Nucleus accumbens (tissue), 56 donors: Measurements from ENCODE around the gene PIGR.

Experiments
- DNase-seq, 56 donors: peaks; one replicate each; lab custom pipeline; 2025; lab: John Stamatoyannopoulos, UW

The PIGR gene

GRCh38 chr1:206946261-206946660 lies at the start of gene PIGR:
Gene PIGR, minus strand, starts transcription at chr1:206946466. Its CDS starts 5,935 bp downstream, at chr1:206940531.
- no peak for DNase-seq

GRCh38 chr1:206992790-206993189 lies 46.5 kb upstream of the PIGR start:
- DNase-seq: no peak

- no peak for DNase-seq
These were observed 41.6 kb upstream of the PIGR start for GRCh38 chr1:206987873-206988272.

GRCh38 chr1:206986885-206987284 lies 40.6 kb upstream of the PIGR start:
- no peak for DNase-seq

- no peak for DNase-seq
These were observed 40.1 kb upstream of the PIGR start for GRCh38 chr1:206986402-206986801.

GRCh38 chr1:206985162-206985749 lies 39.0 kb upstream of the PIGR start:
- DNase-seq: no peak

- peak in 43 of 56 donors; percentile 2 to 74 (median 25) for DNase-seq
These were observed 36.0 kb upstream of the PIGR start for GRCh38 chr1:206982216-206982615.

- DNase-seq: no peak
These were observed 33.2 kb upstream of the PIGR start for GRCh38 chr1:206979379-206980043.

GRCh38 chr1:206978259-206978658 lies 32.0 kb upstream of the PIGR start:
- DNase-seq: no peak

GRCh38 chr1:206975306-206975705 lies 29.0 kb upstream of the PIGR start:
- no peak for DNase-seq

- no peak for DNase-seq
These were observed 27.9 kb upstream of the PIGR start for GRCh38 chr1:206974140-206974539.

- DNase-seq: no peak
These were observed 26.5 kb upstream of the PIGR start for GRCh38 chr1:206972728-206973127.

- peak in 1 of 56 donors; percentile 5 for DNase-seq
These were observed 24.9 kb upstream of the PIGR start for GRCh38 chr1:206971029-206971655.

GRCh38 chr1:206970446-206970845 lies 24.2 kb upstream of the PIGR start, which contains the start of gene FCAMR:
Gene FCAMR, minus strand, starts transcription at chr1:206970460. Its CDS starts 335 bp downstream, at chr1:206970125.
- no peak for DNase-seq

GRCh38 chr1:206969090-206969489 lies 22.8 kb upstream of the PIGR start:
- DNase-seq: no peak

- DNase-seq: no peak
These were observed 21.0 kb upstream of the PIGR start for GRCh38 chr1:206967096-206967849.

- no peak for DNase-seq
These were observed 19.5 kb upstream of the PIGR start for GRCh38 chr1:206965781-206966180.

GRCh38 chr1:206963740-206964139 lies 17.5 kb upstream of the PIGR start:
- no peak for DNase-seq

GRCh38 chr1:206963119-206963712 lies 16.9 kb upstream of the PIGR start:
- DNase-seq: no peak

- DNase-seq: no peak
These were observed 16.0 kb upstream of the PIGR start for GRCh38 chr1:206962272-206962671.

GRCh38 chr1:206961668-206962067 lies 15.4 kb upstream of the PIGR start:
- DNase-seq: no peak
